GM18505 (cell line): Measurements from ENCODE around the gene TIMM10.

ENCODE experiments used
- ATAC-seq: cut with Tn5 transposase; IDR thresholded peaks from one replicate; pipeline ENCODE4 v1.9.1; 2021; ENCODE audit not compliant: unreplicated experiment
- POLR2A ChIP-seq: IDR thresholded peaks from 4 replicates; pipeline ENCODE4 v1.6.1; 2011; ENCODE audit warnings: borderline replicate concordance; ENCODE audit not compliant: insufficient read depth, insufficient read length; ENCODE audit errors: extremely low read depth

The TIMM10 gene

GRCh38 chr11:57530596-57531507, at the start of gene TIMM10:
Gene TIMM10, minus strand, starts transcription at chr11:57530754. Its CDS starts 565 bp downstream, at chr11:57530189.
- TF ChIP-seq POLR2A = peak; percentile 71
- ATAC-seq = peak; percentile 98

GRCh38 chr11:57574061-57574460, 43.5 kb upstream of the TIMM10 start:
- no peak for TF ChIP-seq POLR2A
- no peak for ATAC-seq

- no peak for ATAC-seq
- TF ChIP-seq POLR2A = no peak
Measured at GRCh38 chr11:57571606-57572005, 41.1 kb upstream of the TIMM10 start.

GRCh38 chr11:57568330-57568766, 37.8 kb upstream of the TIMM10 start:
- ATAC-seq = peak; percentile 7
- no peak for TF ChIP-seq POLR2A

GRCh38 chr11:57567515-57568329, 37.2 kb upstream of the TIMM10 start, which contains the start of gene UBE2L6:
Gene UBE2L6, minus strand, starts transcription at chr11:57567672. Its CDS starts 61 bp downstream, at chr11:57567611.
- peak; percentile 62 for TF ChIP-seq POLR2A
- peak; percentile 69 for ATAC-seq

GRCh38 chr11:57566905-57567514, 36.5 kb upstream of the TIMM10 start:
- TF ChIP-seq POLR2A = no peak
- ATAC-seq = peak; percentile 1

GRCh38 chr11:57566005-57566904, 35.7 kb upstream of the TIMM10 start:
- peak; percentile 56 for ATAC-seq
- peak; percentile 60 for TF ChIP-seq POLR2A

GRCh38 chr11:57562596-57562995, 32.0 kb upstream of the TIMM10 start:
- ATAC-seq = no peak
- TF ChIP-seq POLR2A = no peak

GRCh38 chr11:57560146-57560545, 29.6 kb upstream of the TIMM10 start:
- no peak for ATAC-seq
- TF ChIP-seq POLR2A = no peak

- TF ChIP-seq POLR2A = no peak
- ATAC-seq = no peak
Measured at GRCh38 chr11:57556041-57556440, 25.5 kb upstream of the TIMM10 start.

- no peak for TF ChIP-seq POLR2A
- no peak for ATAC-seq
Measured at GRCh38 chr11:57555393-57555792, 24.8 kb upstream of the TIMM10 start.

- TF ChIP-seq POLR2A = no peak
- no peak for ATAC-seq
Measured at GRCh38 chr11:57552479-57552878, 21.9 kb upstream of the TIMM10 start.
